Measurements from ENCODE around the gene IER2.

DNA sequence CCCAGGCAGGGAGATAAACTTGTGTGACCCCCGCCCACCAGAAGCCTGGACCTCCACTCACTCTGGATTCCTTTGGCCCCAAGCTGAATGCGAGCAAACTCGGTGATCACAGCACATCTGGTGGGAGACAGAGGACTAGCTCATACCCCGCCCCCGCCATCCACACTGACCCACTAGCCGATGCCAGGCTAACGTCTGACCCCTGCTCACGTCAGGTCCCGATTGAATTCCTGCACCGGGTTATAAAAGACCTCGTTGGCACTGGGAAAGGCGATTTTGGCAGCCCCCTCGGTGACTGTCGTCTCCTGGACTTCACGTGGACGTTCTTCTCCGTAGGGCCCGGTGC, 34.3 kb upstream of the IER2 start:
- TF ChIP-seq, protein P1, sequence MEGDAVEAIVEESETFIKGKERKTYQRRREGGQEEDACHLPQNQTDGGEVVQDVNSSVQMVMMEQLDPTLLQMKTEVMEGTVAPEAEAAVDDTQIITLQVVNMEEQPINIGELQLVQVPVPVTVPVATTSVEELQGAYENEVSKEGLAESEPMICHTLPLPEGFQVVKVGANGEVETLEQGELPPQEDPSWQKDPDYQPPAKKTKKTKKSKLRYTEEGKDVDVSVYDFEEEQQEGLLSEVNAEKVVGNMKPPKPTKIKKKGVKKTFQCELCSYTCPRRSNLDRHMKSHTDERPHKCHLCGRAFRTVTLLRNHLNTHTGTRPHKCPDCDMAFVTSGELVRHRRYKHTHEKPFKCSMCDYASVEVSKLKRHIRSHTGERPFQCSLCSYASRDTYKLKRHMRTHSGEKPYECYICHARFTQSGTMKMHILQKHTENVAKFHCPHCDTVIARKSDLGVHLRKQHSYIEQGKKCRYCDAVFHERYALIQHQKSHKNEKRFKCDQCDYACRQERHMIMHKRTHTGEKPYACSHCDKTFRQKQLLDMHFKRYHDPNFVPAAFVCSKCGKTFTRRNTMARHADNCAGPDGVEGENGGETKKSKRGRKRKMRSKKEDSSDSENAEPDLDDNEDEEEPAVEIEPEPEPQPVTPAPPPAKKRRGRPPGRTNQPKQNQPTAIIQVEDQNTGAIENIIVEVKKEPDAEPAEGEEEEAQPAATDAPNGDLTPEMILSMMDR (IDR thresholded peaks at IDR 0.05), result no peak
- TF ChIP-seq POLR2A (IDR thresholded peaks at IDR 0.05) (no peak), EP300 (IDR thresholded peaks at IDR 0.05) (no peak), POLR2AphosphoS5 (IDR thresholded peaks at IDR 0.05) (no peak)
